Measurements from ENCODE around the gene RNF25.

RNF25 gene

DNA sequence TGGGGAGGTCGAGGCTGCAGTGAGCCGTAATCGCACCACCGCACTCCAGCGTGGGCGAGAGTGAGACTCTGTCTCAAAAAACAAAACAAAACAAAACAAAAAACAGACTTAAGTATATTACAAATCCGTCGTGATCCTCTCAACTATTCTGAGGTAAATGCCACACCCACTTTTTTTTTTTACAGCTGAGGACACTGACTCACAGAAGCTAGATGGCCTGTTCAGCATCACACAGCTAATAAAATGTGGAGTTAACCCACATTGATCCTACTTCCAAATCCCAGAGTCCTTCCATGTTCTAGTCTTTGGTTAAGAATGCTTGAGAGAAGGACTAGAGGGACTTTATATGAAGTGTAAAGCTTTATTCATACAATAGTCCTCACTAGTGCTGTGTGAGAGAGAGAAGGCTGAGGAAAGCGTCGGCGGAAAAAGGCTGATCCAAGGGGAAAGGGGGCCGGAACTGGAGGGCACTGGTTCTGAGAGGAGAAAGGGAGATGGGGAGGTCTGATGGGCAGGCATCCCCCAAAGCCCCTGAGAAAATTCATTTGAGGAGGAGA, 627 bp downstream of the RNF25 start:
- no peak for ATAC-seq

DNA sequence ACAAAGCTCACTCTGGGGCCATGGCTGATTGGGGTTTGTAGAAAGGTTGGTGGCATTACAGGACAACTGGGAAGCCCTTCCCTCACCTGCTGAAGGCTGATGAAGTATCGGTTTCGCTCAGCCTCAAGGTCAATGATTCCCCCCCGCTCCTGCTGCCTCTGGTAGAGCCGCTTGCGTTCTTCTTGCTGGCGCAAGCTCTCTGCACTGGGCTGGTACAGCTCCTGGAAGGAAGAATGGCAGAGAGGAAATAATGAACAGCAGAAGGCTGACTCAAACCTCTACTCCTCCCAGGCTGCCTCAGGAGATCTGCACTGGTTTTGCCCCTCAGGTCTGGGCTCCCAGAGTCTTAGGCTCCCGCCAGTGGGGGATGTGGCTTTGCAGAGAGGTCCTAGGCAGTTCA, 7.1 kb downstream of the RNF25 start:
- no peak for ATAC-seq

DNA sequence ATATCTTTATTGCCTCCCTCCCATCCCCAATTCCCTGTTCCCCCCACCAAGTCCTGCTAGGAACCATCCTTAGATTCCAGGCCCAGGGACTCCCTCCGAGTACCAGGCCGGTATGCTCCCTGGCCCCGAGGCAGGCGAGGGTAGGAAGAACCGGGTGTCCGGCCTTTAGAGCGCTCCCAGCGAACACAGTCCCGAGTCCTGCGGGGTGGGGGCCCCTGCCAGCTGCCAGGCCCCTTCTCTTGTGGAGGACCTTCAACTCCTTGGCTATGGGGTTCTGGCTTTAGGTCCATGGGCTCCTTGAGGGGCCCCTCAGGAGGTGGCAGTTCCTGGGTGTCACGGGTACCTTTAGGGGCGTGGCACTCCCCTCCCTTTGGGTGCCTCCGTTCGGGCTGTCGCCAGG, 7.9 kb downstream of the RNF25 start:
- ATAC-seq: no peak

DNA sequence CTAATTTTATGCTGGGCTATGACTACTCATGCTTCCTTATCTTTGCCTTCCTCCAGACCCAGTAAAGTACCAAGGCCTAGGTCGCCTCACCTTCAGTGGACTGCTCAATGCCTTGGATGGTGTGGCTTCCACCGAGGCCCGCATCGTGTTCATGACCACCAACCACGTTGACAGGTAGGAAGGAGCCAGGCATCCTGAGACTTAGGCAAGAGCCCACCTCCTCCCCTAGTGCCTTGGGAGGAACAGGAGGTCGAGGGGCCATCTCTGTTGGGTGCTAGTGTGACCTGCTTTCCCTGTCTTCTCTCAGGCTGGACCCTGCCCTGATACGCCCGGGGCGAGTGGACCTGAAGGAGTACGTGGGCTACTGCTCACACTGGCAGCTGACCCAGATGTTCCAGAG, 9.0 kb downstream of the RNF25 start:
- ATAC-seq: no peak

DNA sequence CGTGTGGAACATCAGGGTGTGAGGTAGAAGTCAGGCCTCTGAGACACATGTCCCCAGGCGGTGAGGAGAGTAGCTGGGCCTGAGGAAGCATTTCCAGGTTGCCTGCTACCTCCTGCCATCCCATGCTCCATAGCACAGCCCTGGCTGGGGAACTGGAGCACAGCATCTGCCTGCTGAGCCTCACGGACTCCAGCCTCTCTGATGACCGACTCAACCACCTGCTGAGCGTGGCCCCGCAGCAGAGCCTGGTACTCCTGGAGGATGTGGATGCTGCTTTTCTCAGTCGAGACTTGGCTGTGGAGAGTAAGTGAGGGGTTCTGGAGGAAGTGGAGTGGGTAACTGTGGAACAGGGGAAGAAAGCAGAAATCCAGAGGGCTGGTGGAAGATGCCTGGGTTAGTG, 9.4 kb downstream of the RNF25 start:
- no peak for ATAC-seq

DNA sequence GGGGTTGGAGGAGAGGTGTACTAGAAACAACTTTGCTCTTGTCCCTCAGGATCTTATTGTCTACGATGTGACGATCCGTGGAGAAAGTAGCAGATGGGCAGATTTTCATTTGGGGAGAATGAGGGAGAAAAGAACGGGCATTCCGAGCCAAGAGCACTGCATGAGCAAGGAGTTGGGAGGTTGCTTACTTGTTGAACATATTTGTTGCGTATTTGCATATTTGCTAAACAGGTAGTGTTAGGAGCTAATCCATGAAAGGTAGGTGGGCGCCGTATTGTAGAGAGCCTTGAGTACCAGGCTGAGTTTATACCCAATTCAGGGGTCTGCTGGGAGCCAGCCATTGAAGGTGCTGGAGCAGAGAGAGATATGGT, 11.8 kb downstream of the RNF25 start:
- no peak for ATAC-seq

DNA sequence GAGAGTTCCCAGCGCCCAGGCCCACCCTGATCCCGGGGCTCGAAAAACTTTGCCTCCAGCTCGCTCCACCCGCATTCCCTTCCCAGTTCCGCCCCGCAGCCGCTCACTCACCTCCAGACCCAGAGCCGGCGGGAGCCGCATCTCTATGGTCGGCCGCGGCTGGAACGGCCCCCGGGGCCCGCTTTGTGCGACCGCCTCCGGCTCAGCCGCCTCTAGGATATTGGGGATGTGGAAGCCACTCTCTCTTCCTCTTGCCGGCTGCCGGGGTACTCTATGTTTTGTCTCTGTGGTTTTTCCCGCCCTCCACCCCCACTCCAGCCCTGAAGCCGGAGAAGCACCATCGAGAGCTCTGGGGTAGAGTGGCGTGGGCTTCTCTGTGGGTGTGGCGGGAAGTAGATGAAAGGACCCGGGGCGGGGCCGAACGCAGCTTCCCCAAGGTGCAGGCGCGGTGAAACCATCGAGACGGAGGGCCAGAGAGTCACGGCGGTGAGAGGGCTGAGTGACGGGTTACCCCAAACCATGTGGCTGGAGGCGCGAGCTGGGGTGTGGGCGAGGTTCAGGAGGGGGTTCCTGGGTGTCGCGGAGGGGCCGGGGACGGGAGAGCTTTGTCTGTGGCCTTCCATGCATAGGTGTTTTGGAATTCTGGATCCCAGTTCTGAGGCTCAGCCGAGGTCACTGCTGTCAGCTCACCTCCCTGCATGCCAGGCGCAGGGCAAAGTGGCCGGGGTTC, 12.4 kb downstream of the RNF25 start, which contains the start of the genes BCS1L and ZNF142:
TSS of gene BCS1L (plus strand) at position 426 of the 730 bp plus-strand sequence. CDS start 1,305 bp downstream, outside the sequence.
TSS of gene ZNF142 (minus strand) at position 366 of the 730 bp plus-strand sequence. CDS start 3,194 bp downstream, outside the sequence.
- ATAC-seq: peak; percentile 98

DNA sequence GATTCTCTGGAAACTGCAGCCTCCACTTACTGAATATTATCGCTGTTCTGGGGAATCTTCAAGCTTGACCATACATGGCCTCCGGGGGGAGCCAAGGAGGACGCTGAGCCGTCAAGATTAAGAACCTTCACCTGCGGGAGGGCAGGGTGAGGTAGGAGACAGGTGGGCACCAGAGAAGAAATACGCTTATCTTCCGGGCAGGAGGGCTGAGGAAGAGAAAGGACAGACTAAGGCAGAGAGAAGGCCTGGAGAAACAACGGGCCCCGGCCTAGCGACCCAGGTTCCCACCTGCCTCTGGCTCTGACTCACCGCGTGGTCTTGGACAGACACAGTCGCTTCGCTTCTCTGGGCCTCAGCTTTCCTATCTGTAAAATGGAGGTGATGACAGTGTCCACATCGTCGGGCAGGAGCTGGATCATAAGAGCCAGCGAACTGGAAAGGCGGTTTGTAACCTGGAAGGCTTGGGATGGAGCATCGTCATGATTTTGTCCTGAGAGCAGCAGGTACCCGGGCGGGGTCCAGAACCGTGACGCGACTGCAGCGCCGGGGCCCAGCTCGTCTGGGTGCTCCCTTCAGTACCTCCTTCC, 13.0 kb downstream of the RNF25 start:
- peak; percentile 25 to 29 for ATAC-seq

DNA sequence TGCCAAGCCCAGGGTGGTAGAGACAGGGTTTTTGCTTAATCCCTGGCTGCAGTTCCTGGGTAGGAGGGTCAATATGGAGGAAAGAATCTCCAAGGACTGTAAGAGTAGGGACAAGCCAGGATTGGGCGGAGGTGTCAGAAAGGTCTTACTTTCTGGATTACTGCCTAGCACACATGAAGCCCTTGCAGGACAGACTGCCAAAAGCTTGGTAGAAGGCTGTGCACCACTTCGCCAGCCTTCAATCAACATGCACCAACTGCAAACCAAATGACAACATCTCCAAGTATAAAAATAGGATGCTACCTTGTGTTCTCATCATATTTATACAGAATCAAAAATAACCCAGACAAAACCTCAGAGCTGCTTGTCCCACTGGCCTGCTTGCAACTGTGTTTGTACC, 16.1 kb downstream of the RNF25 start:
- ATAC-seq: no peak

DNA sequence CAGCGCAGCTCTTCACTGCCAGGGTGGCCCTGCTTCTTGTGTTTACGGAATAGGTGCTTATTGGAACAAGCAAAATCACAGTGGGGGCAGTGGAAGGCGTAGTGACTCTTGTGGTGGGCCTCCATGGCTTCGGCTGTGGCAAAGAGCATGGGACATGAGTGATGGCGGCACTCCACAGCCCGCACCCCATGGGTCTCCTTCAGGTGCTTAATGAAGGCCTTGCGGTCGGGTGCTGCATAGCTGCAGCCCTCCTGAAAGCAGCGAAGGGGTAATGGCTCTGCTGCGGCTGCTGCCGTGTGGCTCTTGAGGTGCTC, 23.1 kb downstream of the RNF25 start:
- ATAC-seq: peak in 1 of 2 donors; percentile 15

DNA sequence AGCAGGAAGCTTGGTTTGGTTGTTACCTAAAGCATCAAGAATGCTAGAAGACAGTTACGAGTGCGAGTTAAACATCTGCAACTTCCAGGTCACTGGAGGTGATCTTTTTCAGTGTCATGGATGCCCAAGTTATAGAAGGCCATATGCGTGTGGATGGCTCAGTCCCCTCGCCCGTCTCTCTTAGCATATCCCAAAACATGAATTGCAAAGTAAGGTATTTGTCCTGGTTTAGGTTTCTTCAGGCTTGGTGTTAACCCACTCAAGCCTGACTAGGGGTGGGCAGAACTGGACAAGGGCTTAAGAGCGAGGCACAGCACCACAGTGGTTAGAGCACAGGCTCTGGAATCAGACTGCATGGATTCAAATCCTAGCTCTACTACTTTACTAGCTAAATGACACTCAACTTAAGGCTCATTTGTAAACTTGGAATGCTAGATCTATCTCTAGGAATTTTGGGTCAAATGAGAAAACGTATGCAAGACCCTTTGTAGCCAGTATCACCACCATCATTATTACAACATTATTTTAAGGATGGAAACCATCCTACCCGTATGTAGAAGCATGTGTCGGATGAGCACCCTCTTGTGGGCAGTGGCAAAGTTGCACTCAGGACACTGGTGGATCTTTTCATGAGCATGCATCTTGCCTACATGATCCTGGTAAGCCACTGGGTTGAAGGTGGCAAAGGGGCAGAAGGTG, 23.6 kb downstream of the RNF25 start:
- peak; percentile 65 to 74 for ATAC-seq

DNA sequence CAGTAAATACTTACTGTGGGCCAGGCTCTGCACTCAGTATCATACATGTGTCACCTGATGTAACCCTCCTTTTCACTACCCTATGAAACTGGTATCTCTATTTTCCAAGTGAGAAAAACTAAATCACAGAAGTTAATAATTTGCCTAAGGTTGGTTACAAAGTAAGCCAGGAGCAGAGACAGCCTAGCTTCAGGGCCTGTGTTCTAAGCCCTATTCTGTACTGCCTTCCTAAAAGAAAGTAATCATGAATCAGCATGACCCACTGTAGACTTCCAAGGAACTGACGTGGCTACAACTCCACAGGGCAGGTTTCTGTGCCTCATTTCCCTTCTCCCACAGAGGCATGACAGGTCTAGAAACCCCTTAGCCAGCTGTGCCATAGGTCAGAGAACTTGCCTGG, 26.7 kb downstream of the RNF25 start:
- ATAC-seq: no peak

DNA sequence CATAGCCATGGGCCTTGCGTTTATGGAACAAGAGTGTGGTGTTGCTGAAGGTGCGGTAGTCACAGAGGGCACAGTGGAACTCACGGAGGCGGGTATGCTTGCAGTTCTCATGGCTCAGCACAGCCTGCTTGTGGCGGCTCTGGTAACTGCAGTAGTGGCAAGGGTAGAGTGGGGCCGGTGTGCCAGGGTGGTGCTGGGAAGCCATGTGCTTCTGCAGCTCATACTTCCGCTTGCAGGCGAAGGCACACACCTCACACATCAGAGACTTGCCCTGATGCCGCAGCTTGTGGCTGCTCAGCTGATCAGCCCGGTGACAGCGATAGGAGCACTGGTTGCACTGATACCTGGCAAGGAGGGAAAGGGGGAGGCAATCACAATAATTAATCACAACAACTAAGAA, 27.1 kb downstream of the RNF25 start:
- ATAC-seq: no peak

DNA sequence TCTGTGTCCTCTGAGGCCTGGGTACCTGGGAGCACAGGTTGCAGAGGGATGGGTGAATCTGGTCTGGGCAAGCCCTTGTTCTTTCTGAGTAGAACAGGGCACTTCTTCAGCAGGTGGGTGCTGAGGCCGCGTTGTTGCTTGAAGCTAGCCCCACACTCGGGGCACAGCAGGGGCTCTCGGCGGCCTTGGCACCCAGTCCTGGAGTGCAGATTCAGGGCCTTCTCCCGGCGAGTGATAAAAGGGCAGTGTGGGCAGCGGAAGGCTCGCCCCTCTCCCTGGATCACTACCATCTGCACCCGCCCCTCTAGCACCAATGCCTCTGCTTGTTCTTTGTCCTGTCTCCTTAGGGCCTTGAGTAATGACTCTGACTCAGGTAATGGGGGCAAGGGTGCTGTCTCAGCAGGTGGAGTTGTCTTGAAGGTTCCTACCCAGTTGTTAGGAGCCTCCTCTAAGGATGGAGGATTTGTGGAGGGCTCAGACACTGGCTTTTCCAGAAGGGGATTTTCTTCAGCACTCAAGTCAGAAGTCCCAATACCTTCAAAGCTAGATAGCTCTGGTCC, 28.0 kb downstream of the RNF25 start:
- ATAC-seq: no peak

DNA sequence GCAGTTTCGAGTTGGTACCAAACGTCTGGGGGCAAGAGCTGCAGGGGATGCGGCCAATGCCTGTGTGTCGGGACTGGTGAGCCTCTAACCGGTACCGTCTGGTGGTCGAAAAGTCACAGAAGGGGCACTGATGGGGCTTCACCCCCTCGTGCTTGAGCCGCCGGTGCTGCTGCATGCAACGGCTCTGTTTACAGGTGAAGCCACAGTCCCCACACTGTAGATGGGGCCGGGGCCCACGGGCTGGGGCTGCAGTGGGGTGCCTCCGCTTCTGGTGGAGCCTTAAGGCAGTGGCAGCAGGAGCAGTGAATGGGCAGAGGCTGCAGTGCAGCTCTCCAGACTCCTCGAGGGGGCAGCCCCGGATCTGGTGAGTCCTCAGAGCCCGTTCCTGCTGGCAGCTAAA, 29.0 kb downstream of the RNF25 start:
- ATAC-seq: no peak

DNA sequence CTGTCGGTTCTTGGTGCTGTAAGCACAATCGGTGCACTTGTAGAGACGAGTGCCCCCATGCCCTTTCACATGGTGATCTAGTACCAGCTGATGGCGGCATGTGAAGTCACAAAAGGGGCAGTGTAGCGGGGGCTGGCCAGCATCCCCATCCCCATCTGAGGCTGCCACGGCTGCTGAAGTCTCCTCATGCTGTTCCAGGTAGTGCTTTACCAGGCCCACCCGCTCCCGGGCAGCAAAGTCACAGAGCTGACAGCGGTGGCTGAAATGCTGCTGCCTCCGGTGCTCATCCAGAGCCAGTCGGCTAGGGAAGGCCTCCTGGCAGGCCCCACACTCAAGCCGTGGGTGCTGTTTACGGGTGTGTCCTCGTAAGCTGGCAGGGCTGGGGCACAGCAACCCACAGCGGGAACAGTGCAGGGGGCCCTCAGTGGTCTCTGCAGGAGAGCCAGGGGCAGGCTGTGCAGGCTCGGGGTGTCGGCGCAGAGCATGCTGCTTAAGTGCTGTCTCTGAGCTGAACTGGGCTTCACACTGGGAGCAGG, 29.6 kb downstream of the RNF25 start:
- ATAC-seq: no peak

DNA sequence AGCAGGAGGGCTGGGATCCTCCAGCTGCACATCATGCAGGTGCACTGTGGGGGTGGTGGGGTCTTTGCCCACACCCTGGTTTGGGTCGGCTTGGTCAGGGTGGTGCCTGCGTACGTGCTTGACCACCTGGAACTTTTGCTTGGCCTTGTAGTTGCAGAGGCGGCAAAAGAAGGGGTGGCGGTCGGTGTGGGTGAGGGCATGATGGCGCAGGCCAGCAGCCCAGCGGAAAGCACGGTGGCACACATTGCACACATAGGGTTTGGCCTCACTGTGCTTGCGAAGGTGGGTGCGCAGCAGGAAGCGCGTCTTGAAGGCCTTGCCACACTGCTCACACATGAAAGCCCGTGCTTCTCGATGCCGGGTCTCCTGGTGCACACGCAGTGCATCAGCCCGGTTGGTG, 33.4 kb downstream of the RNF25 start:
- ATAC-seq: no peak

DNA sequence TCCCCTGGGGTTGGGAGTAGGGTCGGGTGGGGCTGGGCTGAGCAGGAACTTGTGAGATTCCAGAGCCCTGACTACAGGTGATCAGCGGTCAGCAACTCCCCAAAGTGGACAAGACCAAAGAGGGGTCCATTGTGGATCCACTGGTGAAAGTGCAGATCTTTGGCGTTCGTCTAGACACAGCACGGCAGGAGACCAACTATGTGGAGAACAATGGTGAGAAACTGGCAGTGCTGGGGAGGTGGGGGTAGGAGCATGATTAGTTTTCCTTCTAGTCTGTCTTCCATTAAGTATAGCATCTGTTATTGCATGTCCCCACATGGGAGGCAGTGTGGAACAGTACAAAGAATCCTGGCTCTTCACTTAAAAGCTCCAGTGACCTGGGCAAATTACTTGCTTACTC, 36.1 kb downstream of the RNF25 start:
- ATAC-seq: no peak

DNA sequence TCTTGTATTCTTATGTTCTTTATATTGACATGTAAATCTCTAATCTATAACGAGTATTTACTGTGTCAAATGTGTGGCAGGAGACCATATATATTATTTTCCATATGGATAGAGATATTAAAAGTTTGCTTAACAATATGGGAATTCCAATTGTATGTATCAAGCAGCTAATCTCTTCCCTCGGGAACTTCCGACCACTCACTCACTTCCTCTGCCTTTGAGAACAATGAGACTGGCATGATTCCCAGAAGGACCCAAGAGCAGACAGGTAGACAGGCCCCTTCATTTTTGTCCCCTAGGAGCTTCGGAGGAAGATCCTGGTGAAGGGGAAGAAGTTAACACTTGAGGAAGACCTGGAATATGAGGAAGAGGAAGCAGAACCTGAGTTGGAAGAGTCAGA, 40.0 kb downstream of the RNF25 start:
- ATAC-seq: no peak

DNA sequence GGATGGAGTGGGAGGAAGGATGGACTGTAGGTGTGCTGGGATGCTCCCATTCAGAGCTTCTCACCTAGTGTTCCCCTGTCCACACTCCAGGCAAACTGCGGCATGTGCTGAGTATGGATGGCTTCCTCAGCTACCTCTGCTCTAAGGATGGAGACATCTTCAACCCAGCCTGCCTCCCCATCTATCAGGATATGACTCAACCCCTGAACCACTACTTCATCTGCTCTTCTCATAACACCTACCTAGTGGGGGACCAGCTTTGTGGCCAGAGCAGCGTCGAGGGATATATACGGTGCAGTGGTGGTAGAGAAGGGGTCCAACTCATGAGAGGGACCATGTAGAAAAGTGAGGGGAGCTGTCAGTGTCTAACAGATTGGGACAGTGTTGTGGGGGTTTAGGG, 43.9 kb downstream of the RNF25 start:
- ATAC-seq: no peak

DNA sequence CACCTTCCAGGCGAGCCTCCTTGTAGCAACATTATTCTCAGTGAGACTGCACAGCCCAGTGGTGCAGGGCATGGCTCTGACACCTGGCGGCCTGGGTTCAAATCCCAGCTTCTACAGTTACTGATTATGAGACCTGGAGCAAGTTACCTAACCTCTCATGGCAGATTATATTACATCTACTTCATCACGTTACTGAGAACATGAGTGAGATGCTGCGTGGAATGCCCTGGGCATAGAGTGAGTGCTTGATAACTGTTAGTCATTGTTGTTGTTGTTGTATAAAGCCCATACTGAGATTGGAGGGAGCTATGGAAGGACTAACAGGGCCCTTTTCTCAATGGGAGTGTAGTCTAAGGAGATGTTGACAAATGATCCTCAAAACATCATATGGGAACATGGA, 45.4 kb downstream of the RNF25 start:
- no peak for ATAC-seq

DNA sequence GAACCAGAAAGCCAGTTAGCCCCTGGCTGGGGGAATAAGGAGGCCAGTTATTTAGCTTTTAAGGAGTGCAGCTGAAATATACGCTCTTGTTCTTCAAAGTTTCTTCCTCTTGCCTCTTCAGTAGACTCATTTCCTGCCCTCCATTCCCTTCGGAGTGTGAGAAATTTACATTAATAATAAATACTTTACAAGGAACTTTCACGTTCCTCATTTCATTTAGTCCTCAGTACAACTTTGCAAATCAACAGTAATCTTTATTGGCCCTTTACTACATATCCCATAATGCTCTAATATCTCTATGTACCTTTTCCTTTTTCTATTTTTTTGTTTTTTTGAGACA, 48.5 kb downstream of the RNF25 start:
- no peak for ATAC-seq

DNA sequence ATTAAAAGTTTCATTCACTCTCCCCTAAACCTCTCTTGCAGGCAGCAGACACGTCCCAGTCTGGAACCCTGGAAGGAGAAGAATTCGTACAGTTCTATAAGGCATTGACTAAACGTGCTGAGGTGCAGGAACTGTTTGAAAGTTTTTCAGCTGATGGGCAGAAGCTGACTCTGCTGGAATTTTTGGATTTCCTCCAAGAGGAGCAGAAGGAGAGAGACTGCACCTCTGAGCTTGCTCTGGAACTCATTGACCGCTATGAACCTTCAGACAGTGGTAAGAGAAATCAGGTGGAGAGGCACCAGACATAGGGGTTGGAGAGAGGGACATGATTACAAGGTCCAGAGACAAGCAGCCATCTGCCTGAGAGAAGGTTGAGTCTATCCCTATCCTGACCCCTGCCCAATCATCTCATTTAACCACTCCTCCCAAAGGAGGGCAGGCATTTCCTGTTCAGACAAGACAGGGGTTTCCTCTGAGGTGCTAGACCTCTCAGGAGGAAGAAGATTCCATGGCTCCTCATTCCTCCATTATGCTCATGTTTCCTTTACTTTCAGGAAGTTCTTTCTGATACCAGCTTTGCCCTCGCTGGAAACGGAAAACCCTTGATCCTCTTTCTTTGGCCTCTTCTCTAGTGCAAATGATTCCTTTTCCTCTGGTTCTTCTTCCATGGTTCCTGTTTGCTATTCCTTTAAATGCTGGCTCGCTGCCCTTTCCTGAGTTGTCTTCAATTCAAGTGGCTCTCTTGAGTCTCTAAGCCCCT, 49.0 kb downstream of the RNF25 start:
- ATAC-seq: no peak
